Urinary bladder (tissue), 4 donors: ENCODE measurements around the gene NLGN3. TPM values are rescaled to one million over a fixed set of nuclear protein-coding genes. Genes with fewer than 3 reads are reported as not detected.
A peak's percentile ranks its signal among the peaks of the same experiment; 100 is the strongest.

Experiments
- DNase-seq: peaks from one replicate; pipeline ENCODE4 v3.0.0-alpha.2; 2015; ENCODE audit errors: extremely low spot score
- H3K27ac ChIP-seq: one replicate; pipeline ENCODE4 v1.5.1; 2013; ENCODE audit warnings: low read depth, mild to moderate bottlenecking, moderate library complexity
- H3K36me3 ChIP-seq: one replicate; pipeline ENCODE4 v1.6.1; 2013; ENCODE audit warnings: mild to moderate bottlenecking, moderate library complexity; ENCODE audit not compliant: insufficient read depth
- H3K4me1 ChIP-seq: one replicate; pipeline ENCODE4 v1.6.1; 2013; ENCODE audit warnings: mild to moderate bottlenecking, moderate library complexity; ENCODE audit not compliant: insufficient read depth
- H3K4me3 ChIP-seq: one replicate; pipeline ENCODE4 v1.5.1; 2013; ENCODE audit warnings: low read depth, low read length
- WGBS: extraction: QIAGEN DNeasy Blood & Tissue Kit; methylation state at CpG from one replicate; pipeline ENCODE4 v1.1.7; 2013; 5-methylcytosine and 5-hydroxymethylcytosine counted together
- polyA plus RNA-seq: library from polyadenylated mRNA; stranded (reverse); fragments of 200-250 nt; gene quantifications from one replicate; pipeline ENCODE4 v1.2.3, GENCODE V29; 2013
- total RNA-seq: library from RNA; depleted of rRNA; stranded (reverse); fragments of >200 nt; gene quantifications from one replicate; pipeline ENCODE4 v1.2.3, GENCODE V29; 2014
- donor health status: healthy with polysubstance abuse.
- donor health status: healthy.

Gene NLGN3
- total and polyA plus RNA-seq, 2 donors: 1.8 to 3.1 TPM

- Histone ChIP-seq H3K4me1 (no peaks in the 10 kb centered on the region), H3K4me3 (no peak overlapping the region), H3K36me3 (no peaks in the 10 kb centered on the region), H3K27ac (no peak overlapping the region)
- 67% methylated on average over 4 of the region's 4 CpGs for WGBS
- DNase-seq: no peak
Observed at GRCh38 chrX:71107245-71107644, 37.4 kb upstream of the NLGN3 start.

- no peak for DNase-seq
- H3K4me1 ChIP-seq: no peaks in the 10 kb centered on the region
- no peak overlapping the region for H3K27ac ChIP-seq
- WGBS: 43% methylated on average over 9 of the region's 9 CpGs
- H3K36me3 ChIP-seq: no peaks in the 10 kb centered on the region
- H3K4me3 ChIP-seq: no peak overlapping the region
Observed at GRCh38 chrX:71107762-71108360, 36.8 kb upstream of the NLGN3 start.

DNA sequence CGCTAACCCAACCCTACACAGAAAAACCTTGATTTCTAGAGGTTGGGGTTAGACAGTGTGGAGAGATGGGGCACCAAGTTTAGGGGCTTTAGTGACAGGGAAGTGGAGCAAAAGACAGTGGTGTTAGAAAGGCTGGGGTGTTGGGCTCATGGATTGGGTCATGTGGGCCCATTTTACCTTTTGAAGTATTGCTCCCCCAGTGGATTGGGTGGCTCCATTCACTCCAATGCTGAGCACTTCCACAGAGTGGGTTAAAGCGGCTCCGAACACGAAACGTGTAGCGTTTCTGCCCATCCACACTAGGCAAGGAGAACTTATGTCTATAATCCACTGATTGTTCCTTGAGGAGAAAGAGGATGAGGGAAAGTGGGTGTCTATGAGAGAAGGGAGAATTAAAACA, 35.6 kb upstream of the NLGN3 start:
- H3K36me3 ChIP-seq: no peaks in the 10 kb centered on the region
- no peak overlapping the region for H3K4me3 ChIP-seq
- no peak for DNase-seq
- H3K4me1 ChIP-seq: no peaks in the 10 kb centered on the region
- no peak overlapping the region for H3K27ac ChIP-seq
- WGBS: 89% methylated on average over 6 of the region's 6 CpGs

- Histone ChIP-seq H3K4me3 (peak within 1 kb of the TSS; percentile 25), H3K27ac (peak within 1 kb of the TSS; percentile 23), H3K36me3 (no peaks in the 10 kb centered on the region), H3K4me1 (no peaks in the 10 kb centered on the region)
- WGBS: 60% methylated on average over 8 of the region's 8 CpGs
- no peak for DNase-seq
Observed at GRCh38 chrX:71111141-71111843, 33.3 kb upstream of the NLGN3 start, which contains the start of gene IL2RG. Gene IL2RG (minus strand): TSS chrX:71111577. CDS start chrX:71111539, 38 bp downstream.

- no peaks in the 10 kb centered on the region for H3K4me1 ChIP-seq
- no peak for DNase-seq
- WGBS: 62% methylated on average over 5 of the region's 5 CpGs
- H3K4me3 ChIP-seq: no peak overlapping the region
- no peaks in the 10 kb centered on the region for H3K36me3 ChIP-seq
- H3K27ac ChIP-seq: peak overlapping the region; percentile 23
Observed at GRCh38 chrX:71111921-71112431, 32.7 kb upstream of the NLGN3 start.

GRCh38 chrX:71117358-71117757, 27.3 kb upstream of the NLGN3 start:
- H3K4me3 ChIP-seq: no peak overlapping the region

DNA sequence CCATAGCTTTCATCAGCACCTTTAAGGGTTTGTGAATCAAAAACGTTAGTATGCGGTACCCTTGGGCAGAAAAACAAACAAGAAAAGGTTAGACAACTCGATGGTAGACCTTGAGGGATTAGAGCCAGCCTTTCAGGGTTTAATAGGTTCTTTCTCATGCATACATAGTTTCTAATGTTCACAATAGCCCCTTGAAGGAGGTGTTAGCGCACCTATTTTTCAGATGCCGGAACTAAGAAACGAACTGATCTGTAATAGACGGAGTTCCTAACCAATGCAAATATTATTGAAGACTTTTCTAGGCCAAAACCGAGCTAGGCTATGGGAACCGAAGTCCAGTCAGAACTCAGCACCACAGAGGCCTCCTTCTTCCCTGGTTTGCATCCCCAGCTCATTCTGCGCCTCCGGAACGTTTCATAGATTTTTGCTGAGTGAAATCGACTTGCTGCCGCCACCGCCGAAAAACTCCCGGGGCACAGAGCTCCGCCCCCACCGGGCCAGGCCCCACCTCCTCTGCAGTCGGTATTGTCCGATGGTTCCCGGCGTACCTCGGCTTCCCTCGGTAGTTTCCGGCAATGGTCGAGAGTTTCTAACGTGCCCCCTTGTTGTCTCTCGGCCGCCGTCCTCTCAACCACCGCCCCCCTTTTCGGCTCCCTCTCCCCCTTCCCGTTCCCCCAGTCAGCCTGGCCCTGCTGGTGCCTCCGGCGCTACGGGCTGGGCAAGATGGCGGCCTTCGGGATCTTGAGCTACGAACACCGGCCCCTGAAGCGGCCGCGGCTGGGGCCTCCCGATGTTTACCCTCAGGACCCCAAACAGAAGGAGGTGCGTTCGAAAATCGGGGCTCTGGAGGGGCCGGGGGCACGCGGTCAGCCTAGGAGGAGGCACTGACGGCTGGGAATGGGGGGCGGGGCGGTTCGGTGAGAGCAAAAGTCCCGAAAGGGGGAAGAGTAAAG, 26.3 kb upstream of the NLGN3 start, which contains the start of gene MED12:
Gene MED12, plus strand, starts transcription at position 565 of the 953 bp plus-strand sequence. Its CDS starts 159 bp downstream, at position 724.
- 1% methylated on average over 56 of the region's 56 CpGs for WGBS
- Histone ChIP-seq H3K4me1 (no peaks in the 10 kb centered on the region), H3K4me3 (peak within 1 kb of the TSS; percentile 67), H3K27ac (peak within 1 kb of the TSS; percentile 84), H3K36me3 (peaks cover 6% of the 10 kb centered on the region)
- peak; percentile 54 for DNase-seq

More at GRCh38 chrX:71117358-71117757, 27.3 kb upstream of the NLGN3 start:
- Histone ChIP-seq H3K36me3 (peaks cover 3% of the 10 kb centered on the region), H3K27ac (no peak overlapping the region), H3K4me1 (no peaks in the 10 kb centered on the region)
- WGBS: 86% methylated on average over 10 of the region's 10 CpGs
- DNase-seq: no peak

- Histone ChIP-seq H3K4me3 (peak overlapping the region; percentile 67), H3K27ac (peak overlapping the region; percentile 84), H3K4me1 (no peaks in the 10 kb centered on the region), H3K36me3 (peaks cover 6% of the 10 kb centered on the region)
- WGBS: 2% methylated on average over 17 of the region's 17 CpGs
- DNase-seq: no peak
Observed at GRCh38 chrX:71118985-71119535, 25.6 kb upstream of the NLGN3 start.

- no peaks in the 10 kb centered on the region for H3K36me3 ChIP-seq
- no peak for DNase-seq
- H3K4me3 ChIP-seq: no peak overlapping the region
- H3K27ac ChIP-seq: no peak overlapping the region
- 74% methylated on average over 12 of the region's 12 CpGs for WGBS
- H3K4me1 ChIP-seq: no peaks in the 10 kb centered on the region
Observed at GRCh38 chrX:71128166-71128833, 16.3 kb upstream of the NLGN3 start.

GRCh38 chrX:71128915-71129765, 15.5 kb upstream of the NLGN3 start:
- Histone ChIP-seq H3K36me3 (no peaks in the 10 kb centered on the region), H3K4me3 (no peak overlapping the region), H3K27ac (no peak overlapping the region), H3K4me1 (no peaks in the 10 kb centered on the region)
- peak; percentile 31 for DNase-seq
- WGBS: 29% methylated on average over 18 of the region's 18 CpGs

DNA sequence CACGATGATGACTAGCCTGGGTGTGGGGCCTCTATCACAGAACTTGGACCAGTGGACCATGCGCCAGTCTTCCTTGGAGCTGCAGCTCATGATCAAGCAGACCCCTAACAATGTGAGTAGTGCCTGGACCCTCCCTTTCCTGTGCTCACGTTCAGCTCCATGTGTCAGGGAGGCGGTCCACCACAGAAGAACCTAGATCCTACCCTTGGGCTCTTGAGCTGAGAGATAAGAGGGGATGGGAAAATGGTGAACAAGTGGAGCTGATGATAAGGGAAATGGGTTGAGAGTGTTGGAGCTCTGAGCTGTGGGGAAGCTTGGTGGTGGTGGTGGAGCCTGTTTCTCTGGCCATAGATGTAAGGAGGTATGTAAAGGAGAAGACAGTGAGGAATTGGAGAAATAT, 13.1 kb upstream of the NLGN3 start:
- Histone ChIP-seq H3K4me1 (no peaks in the 10 kb centered on the region), H3K4me3 (no peak overlapping the region), H3K27ac (no peak overlapping the region), H3K36me3 (peaks cover 1% of the 10 kb centered on the region)
- no peak for DNase-seq
- WGBS: 83% methylated on average over 4 of the region's 4 CpGs

DNA sequence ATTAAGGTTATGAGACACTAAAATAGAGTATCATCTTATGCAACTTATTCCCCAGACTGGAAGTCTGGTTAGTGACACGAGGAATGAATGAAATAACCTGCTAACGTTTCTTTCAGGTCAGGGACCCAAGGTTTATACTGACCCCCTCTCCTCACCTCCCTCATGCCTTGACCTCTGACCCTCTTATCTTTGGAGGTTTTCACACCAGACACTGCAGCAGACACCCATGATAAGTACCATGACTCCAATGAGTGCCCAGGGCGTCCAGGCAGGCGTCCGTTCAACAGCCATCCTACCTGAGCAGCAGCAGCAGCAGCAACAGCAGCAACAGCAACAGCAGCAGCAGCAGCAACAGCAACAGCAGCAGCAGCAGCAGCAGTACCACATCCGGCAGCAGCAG, 4.2 kb upstream of the NLGN3 start:
- no peak for DNase-seq
- Histone ChIP-seq H3K4me3 (no peak overlapping the region), H3K36me3 (peaks cover 5% of the 10 kb centered on the region), H3K4me1 (no peaks in the 10 kb centered on the region), H3K27ac (no peak overlapping the region)
- WGBS: 72% methylated on average over 6 of the region's 6 CpGs
